ENCODE results near the gene SH3BGR.

SH3BGR gene

GRCh38 chr21:39523915-39524314, 72.1 kb downstream of the SH3BGR start:
- no peak overlapping the region for H3K4me3 ChIP-seq (ENCODE audit: low read depth, low read length)
- TF ChIP-seq CTCF (IDR thresholded peaks at IDR 0.05; ENCODE audit: low read depth, low read length, missing control alignments) = no peak
- DNase-seq (ENCODE audit: low read depth) = no peak

GRCh38 chr21:39525129-39525528, 73.4 kb downstream of the SH3BGR start:
- DNase-seq (ENCODE audit: low read depth) = no peak
- no peak for TF ChIP-seq CTCF (IDR thresholded peaks at IDR 0.05; ENCODE audit: low read depth, low read length, missing control alignments)
- H3K4me3 ChIP-seq (ENCODE audit: low read depth, low read length) = no peak overlapping the region

- DNase-seq (ENCODE audit: low read depth) = no peak
- no peak overlapping the region for H3K4me3 ChIP-seq (ENCODE audit: low read depth, low read length)
- TF ChIP-seq CTCF (IDR thresholded peaks at IDR 0.05; ENCODE audit: low read depth, low read length, missing control alignments) = no peak
Measured at GRCh38 chr21:39525601-39526000, 73.8 kb downstream of the SH3BGR start.

GRCh38 chr21:39527067-39527595, 75.4 kb downstream of the SH3BGR start:
- no peak for TF ChIP-seq CTCF (IDR thresholded peaks at IDR 0.05; ENCODE audit: low read depth, low read length, missing control alignments)
- no peak for DNase-seq (ENCODE audit: low read depth)
- H3K4me3 ChIP-seq (ENCODE audit: low read depth, low read length) = no peak overlapping the region

- no peak overlapping the region for H3K4me3 ChIP-seq (ENCODE audit: low read depth, low read length)
- DNase-seq (ENCODE audit: low read depth) = no peak
- no peak for TF ChIP-seq CTCF (IDR thresholded peaks at IDR 0.05; ENCODE audit: low read depth, low read length, missing control alignments)
Measured at GRCh38 chr21:39527664-39528381, 76.1 kb downstream of the SH3BGR start.

GRCh38 chr21:39529026-39529425, 77.3 kb downstream of the SH3BGR start:
- DNase-seq (ENCODE audit: low read depth) = no peak
- no peak for TF ChIP-seq CTCF (IDR thresholded peaks at IDR 0.05; ENCODE audit: low read depth, low read length, missing control alignments)
- no peak overlapping the region for H3K4me3 ChIP-seq (ENCODE audit: low read depth, low read length)

GRCh38 chr21:39531064-39531463, 79.3 kb downstream of the SH3BGR start:
- TF ChIP-seq CTCF (IDR thresholded peaks at IDR 0.05; ENCODE audit: low read depth, low read length, missing control alignments) = no peak
- no peak for DNase-seq (ENCODE audit: low read depth)
- no peak overlapping the region for H3K4me3 ChIP-seq (ENCODE audit: low read depth, low read length)
